Astrocyte (in vitro differentiated cells and primary cell): ENCODE results near the gene CANX.

Experiments
- EZH2 ChIP-seq: IDR thresholded peaks from 2 replicates; pipeline ENCODE4 v1.6.1; 2012; ENCODE audit warnings: mild to moderate bottlenecking, low read length, inconsistent platforms; ENCODE audit not compliant: insufficient read depth
- TF ChIP-seq, protein P1 (sequence below): IDR thresholded peaks from 2 replicates; pipeline ENCODE4 v1.5.1; 2011; ENCODE audit warnings: low read depth, mild to moderate bottlenecking, inconsistent platforms, low read length, moderate library complexity; ENCODE audit not compliant: insufficient read depth

DNA sequence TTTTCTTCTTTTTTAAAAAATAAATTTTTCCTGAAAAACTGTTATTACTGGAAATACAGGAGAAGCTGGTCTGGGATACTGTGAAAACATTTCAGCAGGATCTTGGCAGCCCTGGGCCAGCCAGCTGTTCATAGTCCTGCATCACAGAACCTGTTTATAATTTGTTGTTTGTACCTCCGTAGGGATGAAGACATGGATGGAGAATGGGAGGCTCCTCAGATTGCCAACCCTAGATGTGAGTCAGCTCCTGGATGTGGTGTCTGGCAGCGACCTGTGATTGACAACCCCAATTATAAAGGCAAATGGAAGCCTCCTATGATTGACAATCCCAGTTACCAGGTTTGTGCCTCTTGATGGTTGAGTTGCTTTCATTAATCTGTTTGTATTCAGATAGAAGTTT, 21.5 kb downstream of the CANX start:
- TF ChIP-seq, protein P1, sequence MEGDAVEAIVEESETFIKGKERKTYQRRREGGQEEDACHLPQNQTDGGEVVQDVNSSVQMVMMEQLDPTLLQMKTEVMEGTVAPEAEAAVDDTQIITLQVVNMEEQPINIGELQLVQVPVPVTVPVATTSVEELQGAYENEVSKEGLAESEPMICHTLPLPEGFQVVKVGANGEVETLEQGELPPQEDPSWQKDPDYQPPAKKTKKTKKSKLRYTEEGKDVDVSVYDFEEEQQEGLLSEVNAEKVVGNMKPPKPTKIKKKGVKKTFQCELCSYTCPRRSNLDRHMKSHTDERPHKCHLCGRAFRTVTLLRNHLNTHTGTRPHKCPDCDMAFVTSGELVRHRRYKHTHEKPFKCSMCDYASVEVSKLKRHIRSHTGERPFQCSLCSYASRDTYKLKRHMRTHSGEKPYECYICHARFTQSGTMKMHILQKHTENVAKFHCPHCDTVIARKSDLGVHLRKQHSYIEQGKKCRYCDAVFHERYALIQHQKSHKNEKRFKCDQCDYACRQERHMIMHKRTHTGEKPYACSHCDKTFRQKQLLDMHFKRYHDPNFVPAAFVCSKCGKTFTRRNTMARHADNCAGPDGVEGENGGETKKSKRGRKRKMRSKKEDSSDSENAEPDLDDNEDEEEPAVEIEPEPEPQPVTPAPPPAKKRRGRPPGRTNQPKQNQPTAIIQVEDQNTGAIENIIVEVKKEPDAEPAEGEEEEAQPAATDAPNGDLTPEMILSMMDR, result no peak
- no peak for TF ChIP-seq EZH2
